Suprapubic skin (tissue), 4 donors: Measurements from ENCODE around the gene ABLIM2.

ENCODE experiments used
- POLR2A ChIP-seq, 2 donors: fragments of 450-650 bp; IDR thresholded peaks; one replicate each; pipeline ENCODE4 v1.6.1; 2017; ENCODE audit warnings: antibody characterized with exemption in 2 of 2, mild to moderate bottlenecking in 2 of 2, moderate library complexity in 2 of 2
- POLR2AphosphoS5 ChIP-seq, 3 donors: sonication (generic); formaldehyde crosslinking; IDR thresholded peaks; one replicate each; pipeline ENCODE4 v1.6.1; 2017; ENCODE audit warnings: antibody characterized with exemption in 3 of 3
- TF ChIP-seq, protein P1 (sequence below), 2 donors: fragments of 200-600 bp in 1 of 2; fragments of 450-650 bp in 1 of 2; sonication (generic) in 1 of 2; IDR thresholded peaks; one replicate each; pipeline ENCODE4 v1.5.1; 2016 to 2019; ENCODE audit warnings: antibody characterized with exemption in 2 of 2, mild to moderate bottlenecking in 1 of 2, moderate library complexity in 1 of 2

DNA sequence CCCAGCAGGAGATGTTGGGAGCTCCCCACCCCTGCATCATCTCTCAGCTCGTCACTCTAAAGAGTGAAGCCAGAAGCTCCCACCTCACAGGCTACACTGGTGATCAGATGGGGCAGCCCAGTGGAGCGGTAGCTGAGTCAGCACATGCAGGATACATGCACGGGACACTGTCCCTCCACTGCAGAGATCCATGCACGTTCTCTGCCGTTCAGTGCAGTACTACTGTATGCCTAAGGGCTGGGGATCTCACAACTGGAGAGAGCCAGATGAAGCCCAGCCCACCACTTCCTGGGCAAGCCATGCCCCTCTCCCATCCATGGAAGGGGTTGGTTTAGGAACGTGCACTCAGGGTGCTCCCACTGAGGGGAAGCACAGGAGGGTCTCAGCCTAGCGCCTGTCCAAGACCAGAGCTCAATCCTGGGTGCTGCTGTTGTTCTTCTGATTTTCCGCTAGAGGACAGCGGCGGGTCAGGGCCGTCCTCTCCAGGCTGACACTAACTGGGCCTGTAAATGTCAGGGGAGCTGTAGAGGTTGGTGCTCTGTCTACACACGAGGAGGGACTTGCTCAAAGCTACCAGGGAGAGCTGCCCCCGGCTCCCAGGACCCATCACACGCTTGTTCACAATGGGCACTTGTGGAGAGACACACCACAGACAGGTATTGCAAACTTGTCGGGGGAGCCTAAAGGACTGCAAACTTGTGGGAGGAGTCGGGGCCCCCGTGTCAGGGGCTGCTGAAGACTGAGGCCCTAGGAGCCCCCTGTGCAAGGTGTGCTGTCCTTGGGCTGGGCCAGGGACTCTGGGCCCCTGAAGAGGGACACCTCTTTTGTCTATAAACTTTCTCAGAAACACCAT lies 18.2 kb upstream of the ABLIM2 start:
- no peak for TF ChIP-seq POLR2A (IDR thresholded peaks at IDR 0.05)
- TF ChIP-seq, protein P1, sequence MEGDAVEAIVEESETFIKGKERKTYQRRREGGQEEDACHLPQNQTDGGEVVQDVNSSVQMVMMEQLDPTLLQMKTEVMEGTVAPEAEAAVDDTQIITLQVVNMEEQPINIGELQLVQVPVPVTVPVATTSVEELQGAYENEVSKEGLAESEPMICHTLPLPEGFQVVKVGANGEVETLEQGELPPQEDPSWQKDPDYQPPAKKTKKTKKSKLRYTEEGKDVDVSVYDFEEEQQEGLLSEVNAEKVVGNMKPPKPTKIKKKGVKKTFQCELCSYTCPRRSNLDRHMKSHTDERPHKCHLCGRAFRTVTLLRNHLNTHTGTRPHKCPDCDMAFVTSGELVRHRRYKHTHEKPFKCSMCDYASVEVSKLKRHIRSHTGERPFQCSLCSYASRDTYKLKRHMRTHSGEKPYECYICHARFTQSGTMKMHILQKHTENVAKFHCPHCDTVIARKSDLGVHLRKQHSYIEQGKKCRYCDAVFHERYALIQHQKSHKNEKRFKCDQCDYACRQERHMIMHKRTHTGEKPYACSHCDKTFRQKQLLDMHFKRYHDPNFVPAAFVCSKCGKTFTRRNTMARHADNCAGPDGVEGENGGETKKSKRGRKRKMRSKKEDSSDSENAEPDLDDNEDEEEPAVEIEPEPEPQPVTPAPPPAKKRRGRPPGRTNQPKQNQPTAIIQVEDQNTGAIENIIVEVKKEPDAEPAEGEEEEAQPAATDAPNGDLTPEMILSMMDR (IDR thresholded peaks at IDR 0.05), result peak; percentile 53 to 81
- no peak for TF ChIP-seq POLR2AphosphoS5 (IDR thresholded peaks at IDR 0.05)
